Measurements from ENCODE around the gene HSDL2.

GRCh38 chr9:112520069-112520468, 140.2 kb downstream of the HSDL2 start:
- TF ChIP-seq EZH2 (IDR thresholded peaks at IDR 0.05) (no peak), POLR2AphosphoS5 (IDR thresholded peaks at IDR 0.05; ENCODE audit: borderline replicate concordance, low read depth, low read length) (no peak)

Measured in SK-N-MC (cell line).